Measurements from ENCODE around the gene TMEM18. TPM values are rescaled to one million over a fixed set of nuclear protein-coding genes. Genes with fewer than 3 reads are reported as not detected.

The TMEM18 gene
- total RNA-seq, 1 experiment from 2014 or later = 30.9 TPM

DNA sequence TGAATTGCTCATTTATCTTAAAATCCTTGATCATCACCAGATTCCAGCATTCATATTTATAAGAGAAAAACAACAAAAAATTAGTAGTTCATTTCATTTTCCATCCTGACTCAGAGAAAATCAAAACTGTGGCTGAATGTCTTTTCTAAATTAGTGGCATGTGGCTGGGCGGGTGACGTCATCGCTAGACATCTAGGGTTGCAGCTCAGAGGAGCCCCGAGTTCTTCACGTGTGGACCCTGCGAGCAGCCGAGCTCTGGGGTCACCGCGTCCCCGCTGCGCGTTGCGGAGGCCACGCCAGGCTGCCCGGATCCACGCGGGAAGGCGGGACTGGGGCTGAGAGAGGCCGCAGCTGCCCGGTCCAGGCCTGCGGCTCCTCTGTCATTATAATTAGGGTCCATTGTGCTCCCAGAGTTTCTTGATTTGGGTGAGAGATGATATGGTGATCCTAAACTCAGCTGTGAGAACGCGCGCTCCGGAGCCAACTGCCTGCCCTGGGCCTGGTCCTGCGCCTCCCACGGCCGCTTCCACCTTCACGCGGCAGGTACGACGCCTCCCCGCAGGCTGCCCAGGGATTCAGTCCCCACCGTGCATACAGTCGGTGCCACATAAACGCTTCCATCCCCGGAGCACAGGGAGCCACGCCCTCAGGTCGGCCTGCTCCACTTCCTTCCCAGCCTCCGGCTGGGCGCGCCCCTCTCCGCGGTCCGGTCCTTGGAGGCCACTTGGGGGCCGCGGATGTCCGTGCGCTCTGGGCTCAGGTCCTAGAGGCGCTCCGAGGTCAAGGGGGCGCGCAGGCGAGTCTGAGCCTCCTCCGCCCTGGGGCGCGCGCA is 56.5 kb downstream of the TMEM18 start:
- no peak for DNase-seq (ENCODE audit: low read depth)

DNA sequence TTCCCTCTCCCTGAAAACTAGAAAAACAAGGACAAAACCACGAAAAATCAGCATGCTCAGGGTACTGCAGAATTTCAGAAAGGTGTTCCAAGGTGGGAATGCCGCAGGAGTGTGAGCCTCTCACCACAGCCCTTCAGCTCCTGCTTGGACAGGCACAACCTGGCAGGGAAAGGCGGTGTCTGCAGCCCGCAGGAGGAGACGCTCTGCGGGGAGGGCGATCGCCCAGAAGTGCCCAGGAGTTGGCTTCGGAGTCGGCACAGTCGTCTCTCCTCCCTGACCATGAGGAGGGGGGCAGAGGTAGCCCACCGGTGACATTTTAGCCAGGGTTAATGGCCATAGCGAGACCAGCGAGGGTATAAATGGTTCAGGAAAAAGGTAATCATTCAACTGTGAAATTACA is 57.2 kb downstream of the TMEM18 start:
- DNase-seq (ENCODE audit: low read depth) = no peak

DNA sequence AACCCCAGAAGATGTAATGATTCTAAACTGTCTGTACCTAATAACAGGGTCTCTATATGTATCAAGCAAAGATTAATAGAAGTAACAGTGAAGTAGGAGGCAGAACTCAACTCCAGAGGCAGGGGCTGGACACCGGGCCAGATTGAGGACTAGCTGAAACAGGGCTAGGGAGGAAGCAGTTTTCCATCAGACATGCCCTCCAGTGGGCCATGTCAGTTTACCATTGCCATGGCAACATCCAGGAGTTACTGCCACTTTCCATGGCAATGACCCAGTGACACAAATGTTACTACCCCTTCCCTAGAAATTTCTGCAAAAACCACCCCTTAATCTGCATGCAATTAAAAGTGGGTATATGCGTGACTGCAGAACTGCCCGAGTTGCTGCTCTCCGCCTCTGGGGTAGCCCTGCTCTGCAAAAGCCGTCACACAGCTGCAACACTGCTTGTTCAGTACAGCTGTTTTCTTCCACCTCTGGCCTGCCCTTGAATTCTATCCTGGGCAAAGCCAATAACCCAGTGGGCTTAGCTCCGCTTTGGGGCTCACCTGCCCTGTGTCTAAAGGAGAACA is 58.7 kb downstream of the TMEM18 start:
- DNase-seq (ENCODE audit: low read depth) = no peak

DNA sequence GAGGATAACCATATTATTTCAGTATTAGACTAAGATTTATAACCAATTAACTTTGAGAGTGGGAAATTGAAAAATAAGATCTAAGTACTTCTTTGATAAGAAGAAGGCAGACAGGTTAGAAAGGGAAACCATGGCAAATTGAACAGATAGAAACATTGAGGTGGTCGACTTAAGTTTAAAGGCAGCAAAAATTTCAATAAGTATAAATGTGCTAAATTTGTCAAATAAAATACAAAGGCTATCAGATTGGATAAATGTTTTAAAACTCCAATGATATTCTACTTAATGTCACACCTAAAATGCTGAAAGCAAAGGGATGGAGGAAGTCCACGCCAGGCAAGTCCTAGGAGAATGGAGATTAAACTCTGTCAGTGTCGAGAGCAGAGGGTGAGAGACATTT is 59.2 kb downstream of the TMEM18 start:
- DNase-seq (ENCODE audit: low read depth) = no peak
